ENCODE results near the gene GOLGA6L7.
"Not testable (repeated sequence)": the region's sequence is repeated elsewhere in the genome, so short reads cannot be mapped to it uniquely, and the experiment has no call there.

GOLGA6L7 gene

GRCh38 chr15:28848521-28848920 is at the start of gene GOLGA6L7:
Gene GOLGA6L7 (minus strand): TSS chr15:28848644. CDS start chr15:28848549, 95 bp downstream.
- not testable (repeated sequence) for DNase-seq

GRCh38 chr15:28897861-28898585 is 49.6 kb upstream of the GOLGA6L7 start:
- no peak for DNase-seq

- DNase-seq: no peak
These were observed 48.5 kb upstream of the GOLGA6L7 start for GRCh38 chr15:28896951-28897350.

- DNase-seq: no peak
These were observed 47.1 kb upstream of the GOLGA6L7 start for GRCh38 chr15:28895566-28895965.

GRCh38 chr15:28895146-28895545 is 46.7 kb upstream of the GOLGA6L7 start:
- no peak for DNase-seq

DNA sequence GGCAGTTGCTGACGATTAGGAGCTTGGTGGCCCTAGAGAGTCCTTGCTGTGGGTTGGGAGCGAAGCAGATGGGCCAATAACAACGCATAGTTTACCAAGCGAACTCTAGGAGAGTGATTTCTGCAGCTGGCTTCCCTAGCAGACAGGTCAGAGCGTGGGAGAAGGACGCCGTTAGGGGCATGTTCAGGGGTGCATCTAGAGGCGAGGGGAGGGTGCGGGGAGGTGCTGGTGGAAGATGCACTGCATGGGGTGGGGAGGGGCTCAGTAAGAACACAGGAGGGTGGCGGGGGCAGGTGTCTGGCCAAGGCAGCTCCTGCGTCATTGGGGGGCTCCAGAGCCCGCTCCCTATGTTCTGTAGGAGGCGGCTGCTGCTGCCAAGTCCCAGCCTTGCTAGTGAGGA is 46.2 kb upstream of the GOLGA6L7 start:
- no peak for DNase-seq

- DNase-seq: peak; percentile 63
These were observed 44.6 kb upstream of the GOLGA6L7 start for GRCh38 chr15:28892789-28893610.

DNA sequence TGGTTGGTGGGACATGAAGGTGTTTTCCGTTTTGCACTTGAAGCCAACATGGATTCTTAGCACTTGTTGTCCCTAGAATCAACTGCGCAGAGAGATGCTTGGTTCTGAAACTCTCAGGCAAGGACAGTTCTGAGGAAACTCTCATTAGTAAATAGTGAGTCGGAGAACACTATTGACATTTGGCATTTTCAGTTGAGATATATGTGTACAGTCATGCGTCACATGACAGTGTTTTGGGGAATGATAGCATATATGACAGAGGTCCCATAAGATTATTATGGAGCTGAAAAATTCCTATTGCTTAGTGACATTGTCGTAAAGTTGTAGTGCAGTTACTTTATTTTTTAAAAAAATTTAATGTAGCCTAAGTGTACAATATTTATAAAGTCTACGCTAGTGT is 43.1 kb upstream of the GOLGA6L7 start:
- no peak for DNase-seq

GRCh38 chr15:28890711-28891495 is 42.5 kb upstream of the GOLGA6L7 start:
- no peak for DNase-seq

DNA sequence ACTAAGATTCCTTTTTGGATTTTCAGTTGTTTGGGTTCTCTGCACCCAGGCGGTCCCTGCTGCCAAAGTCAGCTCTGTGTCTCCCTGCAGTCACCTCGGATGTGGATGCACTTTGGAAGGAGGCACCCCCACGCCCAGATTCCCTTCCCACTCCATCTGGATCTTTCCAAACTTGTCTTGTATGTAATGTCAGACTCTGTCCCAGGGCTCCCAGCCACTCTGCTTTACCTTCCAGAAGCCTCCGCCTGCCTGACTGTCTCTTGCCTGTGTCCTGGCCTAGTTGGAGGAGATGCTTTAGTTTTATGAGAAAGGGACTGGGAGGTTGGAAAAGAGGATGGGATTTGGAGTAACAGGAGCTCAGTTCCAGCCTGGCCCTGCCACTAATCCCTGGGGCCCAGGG is 41.8 kb upstream of the GOLGA6L7 start:
- peak; percentile 67 for DNase-seq

GRCh38 chr15:28889871-28890270 is 41.4 kb upstream of the GOLGA6L7 start:
- not testable (repeated sequence) for DNase-seq

DNA sequence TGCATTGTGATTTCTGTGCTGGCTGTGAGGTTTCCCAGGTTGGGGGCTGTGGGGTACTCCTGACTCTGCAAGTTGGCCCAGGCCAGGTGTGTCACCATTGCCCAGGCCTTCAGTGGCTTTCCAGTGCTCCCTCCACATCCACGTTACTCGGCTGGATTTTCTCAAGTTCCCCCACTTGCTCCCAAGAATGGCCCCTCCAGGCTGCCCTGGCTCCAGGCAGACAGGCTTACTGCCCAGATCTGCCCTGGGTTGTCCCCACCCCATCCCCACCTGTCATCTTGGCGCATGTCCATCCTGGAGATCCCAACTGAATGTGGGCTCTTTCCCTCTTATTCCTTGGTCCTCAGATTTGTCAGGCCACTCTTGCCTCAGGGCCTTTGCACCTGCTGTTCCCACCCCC is 40.9 kb upstream of the GOLGA6L7 start:
- peak; percentile 11 for DNase-seq

GRCh38 chr15:28888900-28889299 is 40.5 kb upstream of the GOLGA6L7 start:
- DNase-seq: no peak

GRCh38 chr15:28888302-28888894 is 40.0 kb upstream of the GOLGA6L7 start:
- no peak for DNase-seq

GRCh38 chr15:28887339-28888174 is 39.1 kb upstream of the GOLGA6L7 start:
- DNase-seq: peak; percentile 32

GRCh38 chr15:28886431-28887338 is 38.2 kb upstream of the GOLGA6L7 start:
- DNase-seq: peak; percentile 42

DNA sequence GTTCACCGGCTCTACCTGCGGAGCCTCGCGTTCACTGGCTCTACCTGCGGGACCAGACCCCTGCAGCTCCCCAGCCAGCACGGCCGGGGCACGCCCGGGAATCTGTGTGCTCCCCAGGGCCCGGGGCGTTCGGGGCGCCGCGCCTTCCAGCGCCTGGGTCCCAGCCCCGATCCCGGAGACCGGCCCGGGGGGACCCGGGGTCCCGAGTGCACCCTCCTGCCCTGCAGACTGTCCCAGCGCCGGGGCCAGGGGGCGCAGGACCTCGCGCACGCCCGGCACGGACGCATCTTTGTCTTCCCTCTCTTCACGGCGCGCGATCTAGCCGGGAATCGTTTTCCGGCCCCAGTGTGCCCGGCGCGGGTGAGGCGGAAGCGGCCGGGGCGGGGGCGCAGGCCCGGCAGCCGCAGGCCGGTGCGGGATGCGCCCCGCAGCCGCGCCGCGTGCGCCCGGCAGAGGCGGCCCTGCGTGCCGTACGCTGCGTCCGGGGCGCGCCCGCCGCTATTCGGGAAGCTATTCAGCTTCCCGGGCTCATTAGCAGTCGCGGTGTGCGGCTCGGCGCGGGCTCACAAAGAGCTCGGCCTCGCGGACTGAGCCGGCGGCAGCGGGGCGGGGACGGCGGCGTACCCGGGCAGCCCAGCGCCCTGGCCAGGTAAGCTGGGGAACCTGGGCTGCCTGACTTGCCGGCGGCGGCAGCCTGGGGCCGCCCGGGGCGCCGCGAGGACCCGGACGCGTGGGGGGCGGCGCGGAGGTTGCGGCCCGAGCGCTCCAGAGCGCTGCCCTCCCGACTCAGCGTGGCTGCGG is 37.4 kb upstream of the GOLGA6L7 start, which contains the start of gene APBA2:
APBA2 (plus strand) TSS at position 345 of the 801 bp plus-strand sequence. CDS start 167,911 bp downstream, outside the sequence.
- DNase-seq: peak; percentile 72

DNA sequence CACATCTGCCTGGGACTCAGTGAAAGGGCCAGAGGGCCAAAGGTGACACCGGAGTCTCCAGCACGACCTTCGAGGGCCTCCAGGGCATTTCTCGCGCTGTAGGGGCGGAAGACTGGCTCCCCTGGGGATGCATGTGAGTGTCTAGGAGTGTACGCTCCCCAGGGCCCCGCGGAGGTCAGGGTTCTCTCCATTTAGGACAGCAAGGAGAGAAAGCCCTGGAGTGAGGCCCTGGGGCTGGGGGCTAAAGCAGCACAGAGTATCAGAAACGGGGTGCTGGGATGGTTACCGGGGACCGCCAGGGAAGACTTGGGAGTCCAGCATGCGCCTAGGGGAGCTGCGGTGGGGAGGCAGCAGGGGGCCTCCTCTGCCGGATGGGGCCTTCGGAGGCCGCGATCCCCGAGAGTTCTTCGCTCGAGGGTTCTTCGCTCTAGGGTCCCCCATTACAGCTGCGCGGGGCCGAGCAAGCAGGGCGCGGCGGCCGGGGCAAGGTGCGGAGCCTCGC is 36.7 kb upstream of the GOLGA6L7 start:
- DNase-seq: peak; percentile 26

DNA sequence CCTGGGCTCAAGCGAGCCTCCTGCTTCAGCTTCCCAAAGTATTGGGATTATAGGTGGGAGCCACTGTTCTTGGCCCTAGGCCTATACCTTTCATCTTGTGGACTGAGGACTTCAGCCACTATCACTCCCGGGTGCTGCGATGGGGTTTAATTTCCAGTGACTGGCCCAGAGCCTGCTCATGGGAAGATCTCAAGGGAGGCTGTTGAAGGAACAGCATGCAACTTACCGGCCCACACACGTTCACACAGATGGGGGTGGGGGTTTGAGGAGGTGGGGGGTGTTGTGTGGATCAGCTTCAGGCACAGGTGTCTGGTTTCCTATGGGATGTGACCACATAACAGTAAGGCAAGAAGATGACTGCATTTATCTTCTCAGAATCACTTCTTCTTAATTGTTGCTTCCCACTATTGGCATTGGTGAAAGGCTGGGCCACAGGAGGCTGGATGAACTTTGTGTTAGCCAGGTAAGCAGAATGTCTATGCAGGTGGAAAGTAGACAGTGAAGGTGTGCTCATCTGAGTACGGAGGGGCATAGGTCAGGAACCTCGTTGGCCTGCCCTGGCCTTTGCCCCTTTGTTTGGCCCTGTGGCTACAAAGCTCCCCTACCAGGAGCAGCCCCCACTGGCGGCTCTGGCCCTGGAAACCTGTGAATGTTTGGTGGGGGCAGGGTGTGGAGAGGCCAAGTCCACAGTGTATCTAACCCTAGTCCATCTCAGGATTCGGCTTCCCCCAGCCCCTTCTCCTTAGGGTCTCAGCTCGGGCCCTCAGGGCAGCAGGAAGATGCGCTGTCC is 35.9 kb upstream of the GOLGA6L7 start:
- no peak for DNase-seq
